ENCODE data around the gene MRO.

DNA sequence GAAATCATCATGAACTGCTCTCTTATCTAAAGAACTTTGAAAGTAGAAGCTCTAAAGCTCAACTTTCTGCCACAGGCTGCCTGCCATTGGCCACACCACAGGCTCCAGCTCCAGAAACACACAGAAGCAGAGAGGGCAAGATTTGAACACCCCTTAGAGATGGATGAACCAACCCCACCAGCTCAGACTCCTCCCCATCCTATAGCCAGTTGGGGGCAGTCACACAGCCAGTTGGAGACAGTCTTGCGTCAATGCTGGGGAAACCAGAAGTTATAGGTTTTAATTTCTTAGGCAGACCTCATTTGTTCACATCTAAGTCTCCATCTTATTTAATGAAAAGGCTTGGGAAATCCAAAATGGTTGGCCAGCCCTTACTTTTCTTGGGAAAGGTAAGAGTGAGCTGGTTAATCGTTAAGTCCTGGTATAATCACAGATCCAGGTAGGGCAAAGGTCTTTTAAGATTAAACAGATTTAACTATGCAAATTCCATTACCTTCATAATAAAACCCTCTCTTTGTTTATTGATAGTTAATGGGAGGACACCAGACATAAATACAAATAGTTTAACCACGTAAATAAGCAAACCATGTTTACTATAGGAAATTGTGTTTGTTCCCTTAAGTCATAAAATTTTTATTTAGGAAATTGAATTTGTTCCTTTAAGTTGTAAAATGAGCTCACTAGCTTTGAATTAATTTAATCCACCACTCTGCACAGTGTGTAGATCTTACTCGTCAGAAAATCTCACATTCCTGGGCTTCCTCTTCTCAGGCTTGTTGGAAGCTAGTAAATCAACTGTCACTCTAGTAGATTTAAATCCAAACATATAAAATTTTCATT is 28.0 kb downstream of the MRO start:
- TF ChIP-seq, protein P1, sequence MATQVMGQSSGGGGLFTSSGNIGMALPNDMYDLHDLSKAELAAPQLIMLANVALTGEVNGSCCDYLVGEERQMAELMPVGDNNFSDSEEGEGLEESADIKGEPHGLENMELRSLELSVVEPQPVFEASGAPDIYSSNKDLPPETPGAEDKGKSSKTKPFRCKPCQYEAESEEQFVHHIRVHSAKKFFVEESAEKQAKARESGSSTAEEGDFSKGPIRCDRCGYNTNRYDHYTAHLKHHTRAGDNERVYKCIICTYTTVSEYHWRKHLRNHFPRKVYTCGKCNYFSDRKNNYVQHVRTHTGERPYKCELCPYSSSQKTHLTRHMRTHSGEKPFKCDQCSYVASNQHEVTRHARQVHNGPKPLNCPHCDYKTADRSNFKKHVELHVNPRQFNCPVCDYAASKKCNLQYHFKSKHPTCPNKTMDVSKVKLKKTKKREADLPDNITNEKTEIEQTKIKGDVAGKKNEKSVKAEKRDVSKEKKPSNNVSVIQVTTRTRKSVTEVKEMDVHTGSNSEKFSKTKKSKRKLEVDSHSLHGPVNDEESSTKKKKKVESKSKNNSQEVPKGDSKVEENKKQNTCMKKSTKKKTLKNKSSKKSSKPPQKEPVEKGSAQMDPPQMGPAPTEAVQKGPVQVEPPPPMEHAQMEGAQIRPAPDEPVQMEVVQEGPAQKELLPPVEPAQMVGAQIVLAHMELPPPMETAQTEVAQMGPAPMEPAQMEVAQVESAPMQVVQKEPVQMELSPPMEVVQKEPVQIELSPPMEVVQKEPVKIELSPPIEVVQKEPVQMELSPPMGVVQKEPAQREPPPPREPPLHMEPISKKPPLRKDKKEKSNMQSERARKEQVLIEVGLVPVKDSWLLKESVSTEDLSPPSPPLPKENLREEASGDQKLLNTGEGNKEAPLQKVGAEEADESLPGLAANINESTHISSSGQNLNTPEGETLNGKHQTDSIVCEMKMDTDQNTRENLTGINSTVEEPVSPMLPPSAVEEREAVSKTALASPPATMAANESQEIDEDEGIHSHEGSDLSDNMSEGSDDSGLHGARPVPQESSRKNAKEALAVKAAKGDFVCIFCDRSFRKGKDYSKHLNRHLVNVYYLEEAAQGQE (IDR thresholded peaks at IDR 0.05; ENCODE audit: insufficient read depth in 1 of 2, low read depth in 2 of 2, low read length in 1 of 2) = no peak
- TF ChIP-seq TCF7L2 (IDR thresholded peaks at IDR 0.05; ENCODE audit: low read depth, low read length) (no peak), CTCF (IDR thresholded peaks at IDR 0.05) (no peak), POLR2AphosphoS5 (IDR thresholded peaks at IDR 0.05; ENCODE audit: low read depth, low read length) (no peak), SIN3A (IDR thresholded peaks at IDR 0.05; ENCODE audit: borderline replicate concordance, insufficient read depth, low read depth, low read length) (no peak)
